HG03520 (cell line): ENCODE data around the gene DSCAM.

Experiments
- ATAC-seq: cut with Tn5 transposase; IDR thresholded peaks from one replicate; pipeline ENCODE4 v1.9.1; 2021; ENCODE audit warnings: mild to moderate bottlenecking, moderate library complexity; ENCODE audit not compliant: unreplicated experiment

The DSCAM gene

DNA sequence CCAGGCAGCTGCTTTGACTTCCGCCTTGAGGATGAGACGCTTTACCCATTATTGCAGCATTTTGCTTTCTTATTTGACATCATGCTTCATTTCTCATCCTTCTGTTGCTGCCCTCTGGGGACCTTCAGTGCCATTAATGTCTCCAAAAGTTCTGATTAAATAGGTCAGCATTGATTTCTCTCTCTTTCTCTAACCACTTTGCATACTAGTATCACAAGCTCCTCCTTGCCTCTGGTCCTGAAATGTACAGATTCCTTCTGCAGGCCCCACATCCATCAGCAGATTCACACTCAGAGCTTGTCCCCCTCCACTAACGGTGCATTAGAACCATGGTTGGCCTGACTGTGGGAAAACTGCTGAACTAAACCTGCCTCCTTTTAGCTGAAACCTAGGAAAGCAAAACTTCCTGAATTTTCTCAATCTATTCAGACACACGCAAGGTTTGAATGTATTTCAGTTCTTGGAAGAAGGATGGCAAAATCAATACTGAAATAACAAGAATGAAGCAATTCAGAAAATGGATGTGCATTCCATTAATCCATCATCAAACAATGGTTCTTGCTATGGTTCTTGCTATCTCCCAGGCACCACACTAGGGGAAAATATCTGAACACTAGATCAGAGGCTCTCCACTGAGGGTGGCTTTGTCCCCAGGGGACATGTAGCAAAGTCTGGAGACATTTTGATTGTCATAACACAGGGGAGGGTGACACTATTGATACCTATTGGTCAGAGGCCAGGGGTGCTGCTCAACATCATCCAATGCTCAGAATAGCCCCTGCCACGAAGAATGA is 825.2 kb downstream of the DSCAM start:
- no peak for ATAC-seq

DNA sequence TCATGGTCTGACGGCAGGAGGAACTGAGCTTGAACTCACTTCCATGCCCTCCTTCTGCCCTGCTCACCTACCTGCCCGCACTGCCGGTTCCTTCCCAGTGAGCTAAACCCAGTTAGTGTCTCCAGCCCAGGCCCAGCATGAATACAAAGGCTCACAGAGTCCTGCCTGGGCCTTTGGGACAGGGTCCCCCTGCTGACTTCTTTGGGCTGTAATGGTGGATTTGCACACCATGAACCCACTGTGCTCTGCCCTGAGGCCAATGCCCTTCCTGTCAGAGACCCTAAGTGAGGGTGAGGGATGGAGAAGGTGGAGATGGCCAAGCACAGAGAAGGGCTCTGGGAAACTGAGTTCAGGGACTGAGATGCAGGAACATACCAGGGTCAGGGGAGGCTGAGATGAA is 826.3 kb downstream of the DSCAM start:
- ATAC-seq: no peak

- ATAC-seq: no peak
Measured at GRCh38 chr21:40018871-40019475, 828.0 kb downstream of the DSCAM start.

GRCh38 chr21:40016667-40017066 is 830.3 kb downstream of the DSCAM start:
- no peak for ATAC-seq

DNA sequence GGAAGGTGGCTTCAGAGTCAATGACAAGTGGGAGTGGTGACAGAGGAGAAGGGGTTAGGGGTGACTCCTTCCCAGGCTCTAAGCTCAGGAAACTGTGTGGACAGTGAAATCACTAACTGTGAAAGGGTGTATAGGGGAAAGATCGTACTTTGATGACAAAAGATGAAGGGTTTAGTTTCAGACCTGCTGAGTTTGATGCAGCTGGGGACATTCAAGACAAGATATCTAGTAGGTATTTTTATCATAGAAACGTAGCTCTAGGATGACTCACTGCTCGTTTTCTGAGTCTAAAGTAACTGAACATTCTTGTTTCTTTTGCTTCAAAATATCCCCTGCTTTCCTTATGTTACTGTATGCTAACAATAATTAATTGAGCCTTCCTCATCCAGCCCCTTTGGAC is 830.7 kb downstream of the DSCAM start:
- ATAC-seq: no peak

DNA sequence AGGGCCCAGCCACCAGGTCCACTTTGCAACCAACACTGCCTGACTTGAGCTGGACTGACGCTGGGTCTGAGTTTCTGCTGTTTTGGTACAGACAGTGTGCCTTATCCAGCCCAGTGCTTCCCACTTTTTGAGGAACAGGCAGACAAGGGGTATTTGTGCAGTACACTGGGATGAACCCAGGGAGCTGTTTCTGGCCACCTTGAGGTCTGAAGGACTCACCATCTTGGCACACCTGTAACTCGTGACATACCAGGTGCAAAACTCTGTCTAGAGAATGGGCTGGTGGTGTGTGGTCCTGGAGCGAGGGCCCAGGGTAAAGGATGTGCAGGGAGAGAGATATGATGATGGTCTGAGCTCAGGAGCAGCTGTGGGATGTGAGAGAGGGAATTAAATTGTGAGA is 831.1 kb downstream of the DSCAM start:
- no peak for ATAC-seq

DNA sequence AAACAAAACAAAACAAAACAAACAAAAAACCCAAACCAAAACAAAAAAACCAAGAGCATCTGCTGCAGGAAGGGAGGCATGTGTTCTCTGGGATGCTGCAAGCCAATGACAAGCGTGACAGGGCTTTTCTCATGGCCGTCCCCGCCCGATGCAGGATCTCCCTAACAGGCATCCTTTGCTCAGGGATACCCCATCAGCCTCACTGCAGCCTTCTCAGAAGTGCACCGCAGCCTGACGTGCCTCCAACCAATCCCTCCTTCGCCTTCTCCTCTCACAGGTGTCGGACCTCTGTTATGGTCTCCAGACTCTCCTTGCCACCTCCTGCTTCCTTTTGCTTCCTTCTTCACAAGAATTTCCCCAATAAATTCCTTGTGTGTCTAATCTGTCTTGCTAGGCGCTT is 832.6 kb downstream of the DSCAM start:
- no peak for ATAC-seq

GRCh38 chr21:40013001-40013735 is 833.8 kb downstream of the DSCAM start:
- ATAC-seq: no peak

DNA sequence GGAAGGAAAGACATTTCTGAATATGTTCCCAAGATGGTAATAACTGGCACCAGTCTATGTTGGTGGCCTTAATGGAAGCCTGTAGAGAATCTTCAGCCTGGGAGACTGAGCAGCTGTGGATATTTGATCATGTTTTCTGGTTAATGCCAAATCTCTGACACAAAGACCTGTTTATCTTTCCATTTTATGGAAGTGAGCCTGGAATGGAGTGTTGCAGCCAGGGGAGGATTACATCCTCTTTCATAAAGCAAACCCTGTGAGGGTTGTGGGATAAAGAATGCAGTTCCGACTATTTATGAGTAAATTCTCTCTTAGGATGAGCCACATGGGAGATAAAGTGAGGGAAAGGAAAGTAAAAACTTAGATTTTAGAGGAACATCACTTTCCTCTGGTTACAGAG is 835.6 kb downstream of the DSCAM start:
- ATAC-seq: no peak

- no peak for ATAC-seq
Measured at GRCh38 chr21:40002978-40003377, 844.0 kb downstream of the DSCAM start.

- no peak for ATAC-seq
Measured at GRCh38 chr21:39984286-39984991, 862.5 kb downstream of the DSCAM start.

DNA sequence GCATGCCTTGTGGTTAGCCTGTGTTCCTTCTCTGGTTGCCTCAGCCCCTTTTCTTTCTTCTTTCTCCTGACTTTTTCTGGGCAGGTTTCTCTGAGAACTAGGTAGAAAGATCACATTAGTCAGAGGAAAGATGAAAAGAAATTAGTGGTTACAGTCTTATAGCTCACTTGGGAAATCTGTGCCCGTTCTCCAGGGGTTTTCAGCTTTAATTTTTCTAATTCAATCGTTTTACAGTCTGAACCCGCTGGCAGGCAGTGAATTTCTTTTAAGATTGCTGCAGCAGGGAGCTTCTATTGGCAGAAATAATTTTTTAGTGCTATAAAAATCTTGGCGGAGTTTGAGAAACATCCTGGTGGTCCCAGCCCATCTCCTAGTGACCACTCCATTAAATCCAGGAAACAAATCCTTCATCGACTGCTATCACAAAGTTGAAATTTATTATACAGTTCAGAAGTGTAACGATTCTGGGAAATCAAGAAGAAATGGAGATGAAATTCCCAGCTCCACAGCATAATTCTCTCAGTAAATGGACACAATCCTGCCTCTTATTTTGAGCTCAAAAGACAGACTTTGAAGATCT is 866.6 kb downstream of the DSCAM start:
- ATAC-seq: no peak

GRCh38 chr21:39979321-39979720 is 867.6 kb downstream of the DSCAM start:
- no peak for ATAC-seq

DNA sequence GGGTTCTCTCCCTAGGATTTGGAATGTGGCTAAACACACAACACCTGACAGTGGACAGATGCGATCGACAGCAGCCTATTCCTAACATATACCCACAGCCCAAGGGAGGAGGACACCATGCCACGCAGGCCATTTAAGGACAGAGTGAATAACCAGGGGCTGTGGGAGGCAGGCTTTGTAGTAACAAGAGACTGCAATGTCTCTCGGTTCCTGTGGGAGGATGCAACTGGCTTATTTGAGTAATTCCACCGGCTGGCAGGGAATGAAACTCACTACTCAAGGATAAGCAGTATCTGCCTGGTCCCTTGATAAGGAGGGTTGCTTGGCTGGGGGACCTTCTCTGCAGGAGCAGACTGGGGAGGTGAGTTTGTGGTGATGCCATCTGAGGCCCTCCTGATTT is 870.2 kb downstream of the DSCAM start:
- ATAC-seq: no peak

DNA sequence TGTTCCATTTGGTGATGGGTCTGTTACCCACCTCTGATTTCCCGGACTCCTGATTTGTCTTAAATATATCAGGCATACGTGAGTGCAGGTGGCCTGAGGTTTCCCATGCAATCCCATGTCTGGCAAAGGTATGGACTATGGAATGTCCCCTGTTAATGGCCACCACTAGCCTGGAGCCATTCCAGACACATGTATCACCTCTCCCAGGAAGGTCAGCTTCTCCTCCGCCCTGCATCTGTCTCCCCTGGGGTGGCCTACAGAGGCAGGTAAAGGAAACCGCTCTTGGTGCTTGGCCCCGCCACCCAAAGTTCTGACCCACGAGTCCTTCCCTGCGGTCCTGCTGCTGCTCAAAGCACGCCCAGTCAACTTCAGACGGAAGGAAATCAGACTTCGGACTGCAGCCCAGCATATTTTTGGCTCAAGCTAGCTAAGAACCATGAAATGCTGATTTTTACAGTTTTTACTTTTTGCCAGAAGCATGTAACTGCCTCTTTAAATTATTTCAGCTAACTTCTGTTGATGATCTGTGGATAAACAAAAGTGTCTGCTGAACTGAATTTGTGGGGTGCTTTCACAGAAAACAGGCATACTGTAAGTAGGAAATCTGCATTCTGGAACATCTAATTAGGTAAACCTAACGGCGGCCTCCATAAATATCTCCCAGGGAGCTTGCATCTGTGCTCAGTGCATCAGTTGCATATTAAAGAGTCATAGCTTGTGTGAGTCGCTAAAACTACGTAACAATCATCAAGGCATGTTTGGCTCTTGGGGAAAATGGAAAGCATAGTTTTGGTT is 873.8 kb downstream of the DSCAM start:
- no peak for ATAC-seq

DNA sequence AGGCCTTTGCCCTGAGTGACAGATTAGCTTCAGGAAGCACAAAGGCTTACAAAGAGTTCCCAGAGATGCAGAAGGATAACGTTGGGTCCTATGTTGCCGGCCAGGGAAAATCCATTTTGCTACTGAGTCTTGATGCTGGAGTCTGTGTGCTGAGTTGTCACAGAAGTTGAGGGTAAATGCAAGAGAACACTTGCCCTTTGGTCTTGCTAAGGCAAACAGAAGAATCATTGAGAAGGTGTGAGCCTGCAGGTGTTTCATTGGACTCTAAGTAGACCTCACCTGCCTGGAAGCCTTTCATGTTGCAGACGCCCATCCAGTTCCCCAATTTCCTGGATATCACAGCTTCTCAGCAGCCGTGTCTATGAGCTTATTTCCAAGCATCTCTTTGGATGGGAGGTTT is 874.5 kb downstream of the DSCAM start:
- no peak for ATAC-seq

GRCh38 chr21:39971956-39972355 is 875.0 kb downstream of the DSCAM start:
- no peak for ATAC-seq

DNA sequence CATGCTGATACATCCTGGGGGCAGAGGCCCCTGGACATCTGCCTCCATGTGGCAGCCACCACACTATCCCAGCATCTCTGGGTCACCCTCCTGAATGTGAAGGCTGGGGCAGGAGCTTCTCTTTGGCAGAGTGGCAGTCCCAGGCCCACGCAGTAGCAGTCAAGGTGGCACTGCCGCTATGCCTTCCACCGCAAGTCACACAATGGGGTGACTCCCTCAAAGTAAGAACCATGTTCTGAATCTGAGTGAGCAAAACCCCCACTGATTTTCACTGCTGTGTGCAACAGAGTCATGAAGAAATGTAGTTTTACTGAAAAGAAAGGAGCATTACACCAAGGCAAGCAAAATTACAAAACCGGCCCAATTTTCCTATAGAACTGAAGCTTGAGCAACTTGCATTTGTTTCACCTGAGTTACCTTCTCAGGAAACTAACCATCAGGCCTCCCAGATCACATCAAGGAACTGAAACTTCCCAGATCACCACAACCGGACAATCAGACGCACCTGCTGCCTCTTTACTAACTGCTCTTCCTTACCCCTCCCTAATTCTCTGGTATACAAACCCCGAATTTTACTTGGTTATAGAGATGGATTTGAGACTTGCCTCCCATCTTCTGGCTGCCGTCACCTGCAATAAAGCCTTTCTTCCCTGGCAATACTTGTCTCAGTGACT is 877.1 kb downstream of the DSCAM start:
- no peak for ATAC-seq

DNA sequence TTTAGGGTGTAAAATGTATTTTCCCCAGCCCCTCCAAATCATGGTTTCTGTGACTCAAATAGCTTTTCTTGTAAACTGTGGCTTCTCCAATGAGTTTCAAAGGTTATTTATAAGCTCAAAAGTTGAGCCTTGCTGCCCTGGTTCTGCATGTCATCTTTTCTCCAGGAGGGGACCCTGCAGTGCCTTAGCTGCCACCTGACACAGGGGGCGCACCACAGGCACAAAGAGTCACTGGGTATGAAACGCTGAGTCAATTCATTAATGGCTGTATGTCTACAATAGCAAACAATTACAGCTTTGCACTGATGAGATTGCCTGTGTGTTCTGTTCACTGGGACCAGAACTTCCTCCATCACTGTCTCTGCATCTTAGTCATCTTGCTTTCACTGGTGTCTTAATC is 878.9 kb downstream of the DSCAM start:
- no peak for ATAC-seq

- ATAC-seq: no peak
Measured at GRCh38 chr21:39966786-39967185, 880.2 kb downstream of the DSCAM start.
